MM.1S (cell line): ENCODE measurements around the gene STAB1.

Source experiments
- EZH2phosphoT487 ChIP-seq: fragments of 300-600 bp; sonication (generic); IDR thresholded peaks from 2 replicates; pipeline ENCODE4 v1.6.1; 2018; ENCODE audit warnings: antibody characterized with exemption, low read length
- TF ChIP-seq, protein P1 (sequence below): fragments of 300-600 bp; sonication (generic); IDR thresholded peaks from 2 replicates; pipeline ENCODE4 v1.5.1; 2016; ENCODE audit warnings: antibody characterized with exemption, low read length, mixed read lengths

- TF ChIP-seq, protein P1, sequence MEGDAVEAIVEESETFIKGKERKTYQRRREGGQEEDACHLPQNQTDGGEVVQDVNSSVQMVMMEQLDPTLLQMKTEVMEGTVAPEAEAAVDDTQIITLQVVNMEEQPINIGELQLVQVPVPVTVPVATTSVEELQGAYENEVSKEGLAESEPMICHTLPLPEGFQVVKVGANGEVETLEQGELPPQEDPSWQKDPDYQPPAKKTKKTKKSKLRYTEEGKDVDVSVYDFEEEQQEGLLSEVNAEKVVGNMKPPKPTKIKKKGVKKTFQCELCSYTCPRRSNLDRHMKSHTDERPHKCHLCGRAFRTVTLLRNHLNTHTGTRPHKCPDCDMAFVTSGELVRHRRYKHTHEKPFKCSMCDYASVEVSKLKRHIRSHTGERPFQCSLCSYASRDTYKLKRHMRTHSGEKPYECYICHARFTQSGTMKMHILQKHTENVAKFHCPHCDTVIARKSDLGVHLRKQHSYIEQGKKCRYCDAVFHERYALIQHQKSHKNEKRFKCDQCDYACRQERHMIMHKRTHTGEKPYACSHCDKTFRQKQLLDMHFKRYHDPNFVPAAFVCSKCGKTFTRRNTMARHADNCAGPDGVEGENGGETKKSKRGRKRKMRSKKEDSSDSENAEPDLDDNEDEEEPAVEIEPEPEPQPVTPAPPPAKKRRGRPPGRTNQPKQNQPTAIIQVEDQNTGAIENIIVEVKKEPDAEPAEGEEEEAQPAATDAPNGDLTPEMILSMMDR = no peak
- no peak for TF ChIP-seq EZH2phosphoT487
Observed at GRCh38 chr3:52536369-52537164, 41.4 kb downstream of the STAB1 start, which contains the start of gene UQCC5.
